ENCODE measurements around the gene PCDH1.

- TF ChIP-seq CTCF (IDR thresholded peaks at IDR 0.05; ENCODE audit: low read depth, low read length, poor library complexity, severe bottlenecking) (no peak), EZH2phosphoT487 (IDR thresholded peaks at IDR 0.05; ENCODE audit: borderline replicate concordance, low read length) (no peak)
Measured at GRCh38 chr5:141916522-141916921, 38.3 kb upstream of the PCDH1 start.

Measured in DOHH2 (cell line).